Measurements from ENCODE around the gene ASGR2.

The ASGR2 gene

GRCh38 chr17:7067198-7067597 is 47.4 kb downstream of the ASGR2 start:
- H3K27me3 ChIP-seq (ENCODE audit: insufficient read depth, low read depth, severe bottlenecking), result no peaks in the 10 kb centered on the region
- TF ChIP-seq CTCF (IDR thresholded peaks at IDR 0.05; ENCODE audit: low read depth, low read length), result no peak
- H3K27ac ChIP-seq, result no peak overlapping the region

GRCh38 chr17:7064261-7064660 is 50.4 kb downstream of the ASGR2 start:
- no peak overlapping the region for H3K27ac ChIP-seq
- no peaks in the 10 kb centered on the region for H3K36me3 ChIP-seq
- TF ChIP-seq CTCF (IDR thresholded peaks at IDR 0.05; ENCODE audit: low read depth, low read length), result no peak
- H3K4me3 ChIP-seq (ENCODE audit: low read depth, low read length), result no peak overlapping the region
- peaks cover 11% of the 10 kb centered on the region for H3K9me3 ChIP-seq (ENCODE audit: severe bottlenecking)
- no peaks in the 10 kb centered on the region for H3K27me3 ChIP-seq (ENCODE audit: insufficient read depth, low read depth, severe bottlenecking)
- peak; percentile 7 for DNase-seq

More at GRCh38 chr17:7067198-7067597, 47.4 kb downstream of the ASGR2 start:
- Histone ChIP-seq H3K36me3 (no peaks in the 10 kb centered on the region), H3K9me3 (ENCODE audit: severe bottlenecking) (peaks cover 9% of the 10 kb centered on the region), H3K4me3 (ENCODE audit: low read depth, low read length) (no peak overlapping the region)
- no peak for DNase-seq

GRCh38 chr17:7063518-7064094 is 51.0 kb downstream of the ASGR2 start:
- H3K4me3 ChIP-seq (ENCODE audit: low read depth, low read length), result no peak overlapping the region
- H3K36me3 ChIP-seq, result no peaks in the 10 kb centered on the region
- peaks cover 11% of the 10 kb centered on the region for H3K9me3 ChIP-seq (ENCODE audit: severe bottlenecking)
- H3K27me3 ChIP-seq (ENCODE audit: insufficient read depth, low read depth, severe bottlenecking), result no peaks in the 10 kb centered on the region
- TF ChIP-seq CTCF (IDR thresholded peaks at IDR 0.05; ENCODE audit: low read depth, low read length), result no peak
- DNase-seq, result peak; percentile 40
- peak overlapping the region; percentile 58 for H3K27ac ChIP-seq

- DNase-seq, result no peak
These were observed 54.3 kb downstream of the ASGR2 start for GRCh38 chr17:7060165-7060891.

GRCh38 chr17:7058831-7059447 is 55.7 kb downstream of the ASGR2 start:
- no peaks in the 10 kb centered on the region for H3K36me3 ChIP-seq
- H3K27me3 ChIP-seq (ENCODE audit: insufficient read depth, low read depth, severe bottlenecking), result no peaks in the 10 kb centered on the region
- TF ChIP-seq CTCF (IDR thresholded peaks at IDR 0.05; ENCODE audit: low read depth, low read length), result no peak
- peaks cover 2% of the 10 kb centered on the region for H3K9me3 ChIP-seq (ENCODE audit: severe bottlenecking)
- no peak overlapping the region for H3K4me3 ChIP-seq (ENCODE audit: low read depth, low read length)
- no peak for DNase-seq
- no peak overlapping the region for H3K27ac ChIP-seq

More at GRCh38 chr17:7060165-7060891, 54.3 kb downstream of the ASGR2 start:
- H3K36me3 ChIP-seq, result no peaks in the 10 kb centered on the region
- peaks cover 2% of the 10 kb centered on the region for H3K9me3 ChIP-seq (ENCODE audit: severe bottlenecking)
- no peak for TF ChIP-seq CTCF (IDR thresholded peaks at IDR 0.05; ENCODE audit: low read depth, low read length)
- H3K4me3 ChIP-seq (ENCODE audit: low read depth, low read length), result no peak overlapping the region
- no peaks in the 10 kb centered on the region for H3K27me3 ChIP-seq (ENCODE audit: insufficient read depth, low read depth, severe bottlenecking)
- H3K27ac ChIP-seq, result no peak overlapping the region

Measured in WERI-Rb-1 (cell line).